HEK293 (cell line): ENCODE data around the gene STARD5.

Experiments
- CTCF ChIA-PET: fragments of 350-600 bp; formaldehyde crosslinking; extraction: SDS; loops from one replicate; lab custom pipeline; 2021; ENCODE audit warnings: antibody characterized with exemption; lab: Yijun Ruan, JAX
- POLR2A ChIA-PET: fragments of 300-600 bp; formaldehyde crosslinking; extraction: SDS; loops from one replicate; lab custom pipeline; 2020; ENCODE audit warnings: antibody characterized with exemption, inconsistent platforms; lab: Yijun Ruan, JAX
- H3K27ac ChIP-seq: fragments of 200-500 bp; sonication (Bioruptor generic); 2 replicates; pipeline ENCODE4 v1.5.1; 2014; ENCODE audit warnings: low read depth, low read length, control low read depth, inconsistent platforms; ENCODE audit errors: extremely low read depth
- H3K36me3 ChIP-seq, 2 experiments: fragments of 200-500 bp in 1 of 2; sonication (Bioruptor generic) in 1 of 2; 1 replicate in 1 of 2; 2 replicates in 1 of 2; pipeline ENCODE4 v1.5.1; 2014 to 2017; ENCODE audit warnings: inconsistent platforms in 2 of 2, low read length in 2 of 2; ENCODE audit not compliant: control insufficient read depth in 2 of 2, insufficient read depth in 1 of 2
- H3K4me1 ChIP-seq: fragments of 200-500 bp; sonication (Bioruptor generic); 2 replicates; pipeline ENCODE4 v1.5.1; 2014; ENCODE audit warnings: mild to moderate bottlenecking, low read length, inconsistent platforms; ENCODE audit not compliant: control insufficient read depth, insufficient read depth
- H3K4me3 ChIP-seq: 2 replicates; pipeline ENCODE4 v1.5.1; 2011; ENCODE audit warnings: low read depth, mild to moderate bottlenecking, control low read depth, low read length, moderate library complexity
- H3K9me3 ChIP-seq: fragments of 200-500 bp; sonication (Bioruptor generic); 2 replicates; pipeline ENCODE4 v1.5.1; 2014; ENCODE audit warnings: low read depth, low read length, inconsistent platforms; ENCODE audit not compliant: control insufficient read depth, insufficient read depth
- GLIS1 ChIP-seq: fragments of 450-650 bp; formaldehyde crosslinking; IDR thresholded peaks from 2 replicates; pipeline ENCODE4 v1.5.1; 2016; ENCODE audit warnings: missing biosample characterization, missing genetic modification characterization
- REPIN1 ChIP-seq: fragments of 450-650 bp; formaldehyde crosslinking; IDR thresholded peaks from 2 replicates; pipeline ENCODE4 v1.5.1; 2017; ENCODE audit warnings: missing biosample characterization, missing genetic modification characterization, low read depth
- ZBTB7A ChIP-seq: fragments of 450-650 bp; formaldehyde crosslinking; IDR thresholded peaks from 2 replicates; pipeline ENCODE4 v1.5.1; 2016; ENCODE audit warnings: low read depth, missing biosample characterization, missing genetic modification characterization
- ZNF114 ChIP-seq: fragments of 450-650 bp; formaldehyde crosslinking; IDR thresholded peaks from 2 replicates; pipeline ENCODE4 v1.5.0; 2017; ENCODE audit warnings: missing biosample characterization, missing genetic modification characterization
- ZNF133 ChIP-seq: fragments of 450-650 bp; formaldehyde crosslinking; IDR thresholded peaks from 2 replicates; pipeline ENCODE4 v1.5.1; 2016; ENCODE audit warnings: missing biosample characterization, missing genetic modification characterization
- ZNF138 ChIP-seq: fragments of 450-650 bp; formaldehyde crosslinking; IDR thresholded peaks from 2 replicates; pipeline ENCODE4 v1.5.1; 2016; ENCODE audit warnings: missing biosample characterization, missing genetic modification characterization, borderline replicate concordance
- ZNF214 ChIP-seq: fragments of 450-650 bp; formaldehyde crosslinking; IDR thresholded peaks from 2 replicates; pipeline ENCODE4 v1.5.1; 2017; ENCODE audit warnings: missing biosample characterization, mild to moderate bottlenecking, missing genetic modification characterization, borderline replicate concordance
- ZNF24 ChIP-seq: fragments of 450-650 bp; formaldehyde crosslinking; IDR thresholded peaks from 2 replicates; pipeline ENCODE4 v1.5.1; 2016; ENCODE audit warnings: missing biosample characterization, missing genetic modification characterization
- ZNF266 ChIP-seq: fragments of 450-650 bp; formaldehyde crosslinking; IDR thresholded peaks from 2 replicates; pipeline ENCODE4 v1.5.1; 2016; ENCODE audit warnings: missing biosample characterization, missing genetic modification characterization, low read depth
- ZNF404 ChIP-seq: fragments of 450-650 bp; formaldehyde crosslinking; IDR thresholded peaks from 2 replicates; pipeline ENCODE4 v1.5.1; 2017; ENCODE audit warnings: missing biosample characterization, missing genetic modification characterization
- ZNF514 ChIP-seq: fragments of 450-650 bp; formaldehyde crosslinking; IDR thresholded peaks from 2 replicates; pipeline ENCODE4 v1.5.1; 2016; ENCODE audit warnings: missing biosample characterization, missing genetic modification characterization
- ZNF521 ChIP-seq: fragments of 450-650 bp; formaldehyde crosslinking; IDR thresholded peaks from 2 replicates; pipeline ENCODE4 v1.5.1; 2017; ENCODE audit warnings: missing biosample characterization, mild to moderate bottlenecking, missing genetic modification characterization
- ZNF555 ChIP-seq: fragments of 450-650 bp; formaldehyde crosslinking; conservative IDR thresholded peaks from 2 replicates; pipeline ENCODE4 v1.5.1; 2017; ENCODE audit warnings: missing biosample characterization, mild to moderate bottlenecking, missing genetic modification characterization, inconsistent platforms
- ZNF585B ChIP-seq: fragments of 450-650 bp; formaldehyde crosslinking; IDR thresholded peaks from 2 replicates; pipeline ENCODE4 v1.5.1; 2016; ENCODE audit warnings: missing biosample characterization, missing genetic modification characterization
- ZNF707 ChIP-seq: fragments of 450-650 bp; formaldehyde crosslinking; IDR thresholded peaks from 2 replicates; pipeline ENCODE4 v1.5.1; 2016; ENCODE audit warnings: missing biosample characterization, missing genetic modification characterization
- TF ChIP-seq, protein P1 (sequence below): fragments of 450-650 bp; formaldehyde crosslinking; optimal IDR thresholded peaks from 2 replicates; pipeline ENCODE3; 2016; ENCODE audit warnings: missing biosample characterization, mild to moderate bottlenecking, missing genetic modification characterization
- TF ChIP-seq, protein P2 (sequence below): fragments of 450-650 bp; formaldehyde crosslinking; IDR thresholded peaks from 2 replicates; pipeline ENCODE4 v1.5.1; 2016; ENCODE audit warnings: missing biosample characterization, missing genetic modification characterization
- TF ChIP-seq, protein P3 (sequence below): fragments of 450-650 bp; formaldehyde crosslinking; IDR thresholded peaks from 2 replicates; pipeline ENCODE4 v1.5.1; 2016; ENCODE audit warnings: missing biosample characterization, missing genetic modification characterization
- TF ChIP-seq, protein P4 (sequence below): fragments of 450-650 bp; formaldehyde crosslinking; IDR thresholded peaks from 2 replicates; pipeline ENCODE4 v1.5.1; 2016; ENCODE audit warnings: missing biosample characterization, missing genetic modification characterization

The STARD5 gene

DNA sequence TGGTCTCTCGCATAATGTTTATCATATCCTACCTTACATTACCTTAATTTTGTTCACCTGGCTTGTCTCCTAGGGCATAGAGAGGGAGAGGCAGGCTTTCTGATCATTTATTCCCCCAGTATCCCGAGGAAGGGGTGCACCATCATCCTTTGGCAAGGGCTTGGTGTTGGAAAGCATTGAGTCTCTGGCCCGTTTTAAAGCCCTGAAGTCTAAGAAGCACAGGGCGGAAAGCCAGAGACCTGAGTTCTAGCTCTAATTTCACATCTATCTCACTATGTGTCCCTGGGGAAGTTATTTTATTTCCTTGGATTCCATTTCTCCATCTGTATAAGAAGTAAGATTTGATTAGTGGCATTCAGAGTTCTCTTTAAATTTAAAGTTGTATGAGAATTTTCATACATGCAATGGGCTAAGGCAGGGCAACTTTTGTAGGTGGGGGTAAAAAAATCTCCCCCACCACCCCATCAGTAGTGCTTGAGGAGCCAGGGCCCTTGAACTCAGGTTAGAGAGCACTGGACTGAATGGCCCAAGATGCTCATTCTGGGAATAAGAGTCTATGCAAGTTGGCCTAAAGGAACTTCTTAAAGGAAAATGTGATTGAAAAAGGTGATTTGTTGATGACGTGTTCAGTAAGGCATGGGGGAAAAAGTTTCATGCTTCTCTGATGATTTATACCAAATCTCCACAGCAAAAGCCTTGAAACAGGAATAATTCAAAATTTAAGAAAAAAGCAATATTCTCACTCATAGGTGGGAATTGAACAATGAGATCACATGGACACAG is 40.0 kb upstream of the STARD5 start (continued):
- TF ChIP-seq ZNF707 = no peak
- TF ChIP-seq ZNF133 (tag by site-specific recombination) = no peak
- TF ChIP-seq ZNF24 (tag by site-specific recombination) = no peak

DNA sequence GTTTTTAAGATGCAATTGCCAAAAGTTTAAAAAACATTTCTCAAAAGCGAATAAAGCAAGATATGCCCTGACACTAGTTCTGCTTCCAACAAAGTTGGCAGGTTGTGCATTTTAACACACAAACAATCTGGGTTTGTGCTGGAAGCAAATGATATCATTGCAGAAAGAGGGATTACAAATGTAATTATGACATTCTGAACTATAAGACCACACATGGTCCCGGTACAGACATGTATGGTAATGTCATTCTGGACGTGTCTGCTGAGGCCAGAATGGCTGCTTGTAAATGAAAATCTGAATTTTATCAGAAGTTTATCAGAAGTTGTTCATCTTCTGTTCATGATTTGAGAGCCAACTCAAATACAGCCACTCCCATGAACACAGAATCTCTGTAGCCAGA is 39.3 kb upstream of the STARD5 start:
- H3K36me3 ChIP-seq = no peaks in the 10 kb centered on the region
- CTCF ChIA-PET = no interaction called here
- H3K4me3 ChIP-seq = no peak overlapping the region
- TF ChIP-seq ZNF404 (tag by site-specific recombination) (no peak), ZNF114 (tag by site-specific recombination) (no peak), ZNF138 (tag by site-specific recombination) (no peak), ZNF555 (tag by site-specific recombination) (no peak), ZNF266 (no peak), REPIN1 (tag by site-specific recombination) (no peak), ZNF585B (tag by site-specific recombination) (no peak), ZNF214 (tag by site-specific recombination) (no peak), ZNF521 (no peak), ZNF514 (tag by site-specific recombination) (no peak), ZBTB7A (no peak), GLIS1 (tag by site-specific recombination) (no peak)
- TF ChIP-seq, protein P1, sequence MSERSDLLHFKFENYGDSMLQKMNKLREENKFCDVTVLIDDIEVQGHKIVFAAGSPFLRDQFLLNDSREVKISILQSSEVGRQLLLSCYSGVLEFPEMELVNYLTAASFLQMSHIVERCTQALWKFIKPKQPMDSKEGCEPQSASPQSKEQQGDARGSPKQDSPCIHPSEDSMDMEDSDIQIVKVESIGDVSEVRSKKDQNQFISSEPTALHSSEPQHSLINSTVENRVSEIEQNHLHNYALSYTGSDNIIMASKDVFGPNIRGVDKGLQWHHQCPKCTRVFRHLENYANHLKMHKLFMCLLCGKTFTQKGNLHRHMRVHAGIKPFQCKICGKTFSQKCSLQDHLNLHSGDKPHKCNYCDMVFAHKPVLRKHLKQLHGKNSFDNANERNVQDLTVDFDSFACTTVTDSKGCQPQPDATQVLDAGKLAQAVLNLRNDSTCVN (tag by site-specific recombination) = no peak
- TF ChIP-seq, protein P2, sequence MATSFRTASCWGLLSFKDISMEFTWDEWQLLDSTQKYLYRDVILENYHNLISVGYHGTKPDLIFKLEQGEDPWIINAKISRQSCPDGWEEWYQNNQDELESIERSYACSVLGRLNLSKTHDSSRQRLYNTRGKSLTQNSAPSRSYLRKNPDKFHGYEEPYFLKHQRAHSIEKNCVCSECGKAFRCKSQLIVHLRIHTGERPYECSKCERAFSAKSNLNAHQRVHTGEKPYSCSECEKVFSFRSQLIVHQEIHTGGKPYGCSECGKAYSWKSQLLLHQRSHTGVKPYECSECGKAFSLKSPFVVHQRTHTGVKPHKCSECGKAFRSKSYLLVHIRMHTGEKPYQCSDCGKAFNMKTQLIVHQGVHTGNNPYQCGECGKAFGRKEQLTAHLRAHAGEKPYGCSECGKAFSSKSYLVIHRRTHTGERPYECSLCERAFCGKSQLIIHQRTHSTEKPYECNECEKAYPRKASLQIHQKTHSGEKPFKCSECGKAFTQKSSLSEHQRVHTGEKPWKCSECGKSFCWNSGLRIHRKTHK (tag by site-specific recombination) = no peak
- TF ChIP-seq, protein P3, sequence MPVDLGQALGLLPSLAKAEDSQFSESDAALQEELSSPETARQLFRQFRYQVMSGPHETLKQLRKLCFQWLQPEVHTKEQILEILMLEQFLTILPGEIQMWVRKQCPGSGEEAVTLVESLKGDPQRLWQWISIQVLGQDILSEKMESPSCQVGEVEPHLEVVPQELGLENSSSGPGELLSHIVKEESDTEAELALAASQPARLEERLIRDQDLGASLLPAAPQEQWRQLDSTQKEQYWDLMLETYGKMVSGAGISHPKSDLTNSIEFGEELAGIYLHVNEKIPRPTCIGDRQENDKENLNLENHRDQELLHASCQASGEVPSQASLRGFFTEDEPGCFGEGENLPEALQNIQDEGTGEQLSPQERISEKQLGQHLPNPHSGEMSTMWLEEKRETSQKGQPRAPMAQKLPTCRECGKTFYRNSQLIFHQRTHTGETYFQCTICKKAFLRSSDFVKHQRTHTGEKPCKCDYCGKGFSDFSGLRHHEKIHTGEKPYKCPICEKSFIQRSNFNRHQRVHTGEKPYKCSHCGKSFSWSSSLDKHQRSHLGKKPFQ (tag by site-specific recombination) = no peak
- TF ChIP-seq, protein P4, sequence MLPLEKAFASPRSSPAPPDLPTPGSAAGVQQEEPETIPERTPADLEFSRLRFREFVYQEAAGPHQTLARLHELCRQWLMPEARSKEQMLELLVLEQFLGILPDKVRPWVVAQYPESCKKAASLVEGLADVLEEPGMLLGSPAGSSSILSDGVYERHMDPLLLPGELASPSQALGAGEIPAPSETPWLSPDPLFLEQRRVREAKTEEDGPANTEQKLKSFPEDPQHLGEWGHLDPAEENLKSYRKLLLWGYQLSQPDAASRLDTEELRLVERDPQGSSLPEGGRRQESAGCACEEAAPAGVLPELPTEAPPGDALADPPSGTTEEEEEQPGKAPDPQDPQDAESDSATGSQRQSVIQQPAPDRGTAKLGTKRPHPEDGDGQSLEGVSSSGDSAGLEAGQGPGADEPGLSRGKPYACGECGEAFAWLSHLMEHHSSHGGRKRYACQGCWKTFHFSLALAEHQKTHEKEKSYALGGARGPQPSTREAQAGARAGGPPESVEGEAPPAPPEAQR = no peak
- H3K4me1 ChIP-seq = no peaks in the 10 kb centered on the region
- no peak overlapping the region for H3K27ac ChIP-seq
- no peaks in the 10 kb centered on the region for H3K9me3 ChIP-seq
- POLR2A ChIA-PET = no interaction called here
